ENCODE results near the gene MICAL3.

GRCh38 chr22:17925431-17925841 is 98.9 kb downstream of the MICAL3 start:
- TF ChIP-seq YY1 (IDR thresholded peaks at IDR 0.05; ENCODE audit: insufficient read depth, insufficient read length) (no peak), ZNF274 (IDR thresholded peaks at IDR 0.05; ENCODE audit: low read depth, low read length) (no peak), SUZ12 (IDR thresholded peaks at IDR 0.05; ENCODE audit: extremely low read depth, insufficient read depth, insufficient read length) (no peak)

Data from NT2/D1 (cell line).